ENCODE data around the gene RDH11. TPM values are rescaled to one million over a fixed set of nuclear protein-coding genes. Genes with fewer than 3 reads are reported as not detected.
"Not testable (repeated sequence)": the region's sequence is repeated elsewhere in the genome, so short reads cannot be mapped to it uniquely, and the experiment has no call there.

RDH11 gene
- total RNA-seq, 1 donor from 2014 or later = 13.9 TPM

DNA sequence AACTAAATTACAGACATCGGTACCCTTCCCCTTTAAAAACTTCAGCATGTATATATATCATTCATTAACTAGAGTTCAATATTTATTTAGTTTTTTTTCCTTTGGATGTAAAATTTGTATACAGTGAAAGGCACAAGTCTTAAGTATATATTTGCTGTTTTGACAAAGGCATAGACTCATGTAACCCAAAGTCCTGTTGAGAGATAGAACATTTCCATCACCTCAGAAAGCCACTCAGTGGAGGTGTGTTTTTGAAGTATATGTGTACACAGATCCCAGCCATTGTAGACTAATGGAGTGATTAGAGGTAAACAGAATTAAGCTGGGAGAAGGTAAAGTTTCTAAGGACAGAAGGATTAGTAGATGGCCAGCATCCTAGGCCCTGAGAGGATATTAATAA, 21.5 kb upstream of the RDH11 start:
- H3K9me3 ChIP-seq (replicated peaks) = no peaks in the 10 kb centered on the region
- no peak for TF ChIP-seq CTCF (IDR thresholded peaks at IDR 0.05; ENCODE audit: borderline replicate concordance)
- DNase-seq = no peak
- H3K27me3 ChIP-seq (ENCODE audit: low read depth) = no peaks in the 10 kb centered on the region
- no peak overlapping the region for H3K27ac ChIP-seq (replicated peaks)
- intact Hi-C loops (cut with micrococcal nuclease) = no loop called here
- H3K4me1 ChIP-seq = peaks cover 1% of the 10 kb centered on the region
- no peaks in the 10 kb centered on the region for H3K36me3 ChIP-seq
- no peak overlapping the region for H3K4me3 ChIP-seq

DNA sequence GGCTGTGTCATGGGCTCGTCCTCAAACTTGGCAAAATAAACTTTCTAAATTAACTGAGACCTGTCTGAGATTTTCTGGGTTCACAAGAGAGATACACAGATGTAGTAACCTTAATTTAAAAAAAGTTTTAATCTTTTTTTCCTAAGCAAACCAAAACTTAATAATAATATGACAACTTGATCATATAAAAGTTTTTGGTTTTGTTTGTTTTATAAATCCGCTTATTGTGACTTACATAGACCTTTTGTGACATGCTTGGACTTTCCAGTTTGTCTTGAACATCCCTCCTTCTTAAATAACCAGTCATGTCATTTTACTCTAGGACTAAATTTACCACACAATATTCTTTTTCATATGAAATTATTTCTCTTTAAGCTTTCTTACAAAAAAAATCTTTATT, 14.6 kb upstream of the RDH11 start:
- no peak for TF ChIP-seq CTCF (IDR thresholded peaks at IDR 0.05; ENCODE audit: borderline replicate concordance)
- no peak overlapping the region for H3K4me3 ChIP-seq
- intact Hi-C loops (cut with micrococcal nuclease) = no loop called here
- no peaks in the 10 kb centered on the region for H3K27me3 ChIP-seq (ENCODE audit: low read depth)
- no peak for DNase-seq
- H3K9me3 ChIP-seq (replicated peaks) = peaks cover 15% of the 10 kb centered on the region
- H3K27ac ChIP-seq (replicated peaks) = no peak overlapping the region
- H3K4me1 ChIP-seq = no peaks in the 10 kb centered on the region
- no peaks in the 10 kb centered on the region for H3K36me3 ChIP-seq

DNA sequence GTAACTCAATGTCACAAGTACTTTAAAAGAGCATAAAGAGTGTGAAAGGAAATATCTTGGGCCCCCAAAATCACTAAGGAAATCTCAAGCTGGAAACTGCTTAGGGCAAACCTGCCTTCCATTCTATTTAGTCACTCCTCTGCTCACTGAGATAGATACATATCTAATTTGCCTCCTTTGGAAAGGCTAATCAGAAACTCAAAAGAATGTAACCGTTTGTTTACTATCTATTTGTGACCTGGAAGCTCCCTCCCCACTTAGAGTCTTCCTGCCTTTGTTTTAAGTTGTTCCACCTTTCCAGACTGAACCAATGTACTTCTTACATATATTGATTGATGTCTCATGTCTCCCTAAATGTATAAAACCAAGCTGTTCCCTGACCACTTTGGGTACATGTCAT, 14.2 kb upstream of the RDH11 start:
- DNase-seq; H3K4me3 ChIP-seq; H3K36me3 ChIP-seq; H3K27me3 ChIP-seq (ENCODE audit: low read depth); H3K4me1 ChIP-seq; H3K27ac ChIP-seq (replicated peaks); intact Hi-C loops (cut with micrococcal nuclease): not testable (repeated sequence)
- peaks cover 15% of the 10 kb centered on the region for H3K9me3 ChIP-seq (replicated peaks)

DNA sequence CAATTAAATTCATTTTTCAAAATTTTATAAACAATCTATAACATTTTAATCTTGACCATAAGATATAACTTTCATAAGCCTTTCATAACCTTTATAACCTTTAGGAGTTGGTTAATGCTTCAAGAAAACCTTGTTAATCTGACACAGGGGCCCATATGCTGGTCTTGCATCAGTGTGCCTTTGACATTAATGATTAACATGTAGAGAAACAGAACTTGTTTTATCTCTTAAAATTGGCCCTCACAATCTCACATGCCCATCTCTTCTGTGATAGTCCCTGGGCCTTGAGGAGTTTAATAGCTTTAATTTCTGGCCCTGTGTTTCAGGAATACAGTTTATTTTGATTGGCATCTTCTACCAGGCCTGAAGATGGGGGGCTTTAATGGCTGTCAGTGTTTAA, 13.8 kb upstream of the RDH11 start:
- H3K27ac ChIP-seq (replicated peaks); DNase-seq; H3K4me1 ChIP-seq; H3K36me3 ChIP-seq; H3K27me3 ChIP-seq (ENCODE audit: low read depth); intact Hi-C loops (cut with micrococcal nuclease); H3K4me3 ChIP-seq: not testable (repeated sequence)
- peaks cover 15% of the 10 kb centered on the region for H3K9me3 ChIP-seq (replicated peaks)

- no peak overlapping the region for H3K4me3 ChIP-seq
- no peaks in the 10 kb centered on the region for H3K27me3 ChIP-seq (ENCODE audit: low read depth)
- H3K9me3 ChIP-seq (replicated peaks) = peaks cover 7% of the 10 kb centered on the region
- intact Hi-C loops (cut with micrococcal nuclease) = no loop called here
- no peaks in the 10 kb centered on the region for H3K36me3 ChIP-seq
- DNase-seq = no peak
- TF ChIP-seq CTCF (IDR thresholded peaks at IDR 0.05; ENCODE audit: borderline replicate concordance) = no peak
- H3K27ac ChIP-seq (replicated peaks) = no peak overlapping the region
- H3K4me1 ChIP-seq = no peaks in the 10 kb centered on the region
Measured at GRCh38 chr14:67705211-67705610, 9.6 kb upstream of the RDH11 start.

GRCh38 chr14:67704484-67705089, 9.0 kb upstream of the RDH11 start:
- DNase-seq = no peak
- Histone ChIP-seq H3K4me3 (no peak overlapping the region), H3K4me1 (no peaks in the 10 kb centered on the region), H3K9me3 (replicated peaks) (peaks cover under 1% of the 10 kb centered on the region), H3K27ac (replicated peaks) (no peak overlapping the region), H3K27me3 (ENCODE audit: low read depth) (no peaks in the 10 kb centered on the region), H3K36me3 (no peaks in the 10 kb centered on the region)
- intact Hi-C loops (cut with micrococcal nuclease) = no loop called here
- TF ChIP-seq CTCF (IDR thresholded peaks at IDR 0.05; ENCODE audit: borderline replicate concordance) = peak; percentile 78
